ENCODE results near the gene SLCO2B1.
A peak's percentile ranks its signal among the peaks of the same experiment; 100 is the strongest.

SLCO2B1 gene

GRCh38 chr11:75200531-75200930 is 49.6 kb downstream of the SLCO2B1 start:
- peaks cover 0 to 2% of the 10 kb centered on the region in 2 donors for H3K4me1 ChIP-seq (ENCODE audit: control insufficient read depth in 2 of 2, insufficient read depth in 1 of 2, low read depth in 1 of 2, low read length in 2 of 2)
- H3K4ac ChIP-seq (ENCODE audit: low read length), result no peak overlapping the region
- no peaks in the 10 kb centered on the region for H3K27me3 ChIP-seq (ENCODE audit: control insufficient read depth in 3 of 3, insufficient read depth in 3 of 3, low read depth in 1 of 3, low read length in 3 of 3)
- H4K91ac ChIP-seq (ENCODE audit: low read depth, low read length, poor library complexity), result no peak overlapping the region
- H2BK120ac ChIP-seq (ENCODE audit: low read depth, low read length), result no peak overlapping the region
- no peak overlapping the region for H3K27ac ChIP-seq (replicated peaks; ENCODE audit: low read length)
- no peaks in the 10 kb centered on the region for H3K36me3 ChIP-seq (replicated peaks in 1 of 2; ENCODE audit: control insufficient read depth in 2 of 2, insufficient read depth in 2 of 2, low read length in 2 of 2)
- no peak for DNase-seq (ENCODE audit: low spot score)
- no peak overlapping the region for H2AFZ ChIP-seq (ENCODE audit: low read length)
- no peak overlapping the region for H2AK5ac ChIP-seq (ENCODE audit: low read depth, low read length)
- no peak overlapping the region for H3K9ac ChIP-seq (ENCODE audit: low read depth, low read length, poor library complexity)
- H3K4me3 ChIP-seq (ENCODE audit: low read length in 2 of 2), result no peak overlapping the region
- H2BK15ac ChIP-seq (ENCODE audit: low read length), result no peak overlapping the region
- no peak overlapping the region for H3K4me2 ChIP-seq (ENCODE audit: insufficient read depth, low read length, poor library complexity, severe bottlenecking)
- WGBS, 2 donors (ENCODE audit: extremely low coverage in 2 of 2, insufficient read length in 2 of 2, insufficient replicate concordance in 1 of 2), result no CpG with 5 or more reads among the region's 2 CpGs
- H3K79me1 ChIP-seq (ENCODE audit: low read depth, low read length), result no peaks in the 10 kb centered on the region
- H3K23ac ChIP-seq (ENCODE audit: low read depth, low read length, poor library complexity), result no peak overlapping the region
- H3K18ac ChIP-seq (ENCODE audit: low read length), result no peak overlapping the region
- H2BK5ac ChIP-seq (ENCODE audit: low read length), result no peak overlapping the region
- H2BK12ac ChIP-seq (ENCODE audit: low read length), result no peak overlapping the region
- H3K14ac ChIP-seq (ENCODE audit: low read length), result no peak overlapping the region
- H4K8ac ChIP-seq (ENCODE audit: low read depth, low read length), result no peak overlapping the region
- H3K9me3 ChIP-seq (replicated peaks in 1 of 2; ENCODE audit: control insufficient read depth in 2 of 2, insufficient read depth in 1 of 2, low read depth in 1 of 2, low read length in 2 of 2), result no peaks in the 10 kb centered on the region

GRCh38 chr11:75201771-75202170 is 50.9 kb downstream of the SLCO2B1 start:
- Histone ChIP-seq H4K91ac (ENCODE audit: low read depth, low read length, poor library complexity) (no peak overlapping the region), H3K9me3 (replicated peaks in 1 of 2; ENCODE audit: control insufficient read depth in 2 of 2, insufficient read depth in 1 of 2, low read depth in 1 of 2, low read length in 2 of 2) (no peaks in the 10 kb centered on the region), H2BK12ac (ENCODE audit: low read length) (no peak overlapping the region), H3K23ac (ENCODE audit: low read depth, low read length, poor library complexity) (no peak overlapping the region), H2AK5ac (ENCODE audit: low read depth, low read length) (no peak overlapping the region), H2AFZ (ENCODE audit: low read length) (no peak overlapping the region), H3K4me1 (ENCODE audit: control insufficient read depth in 2 of 2, insufficient read depth in 1 of 2, low read depth in 1 of 2, low read length in 2 of 2) (peaks cover 0 to 2% of the 10 kb centered on the region in 2 donors), H3K18ac (ENCODE audit: low read length) (no peak overlapping the region), H2BK120ac (ENCODE audit: low read depth, low read length) (no peak overlapping the region), H3K27ac (replicated peaks; ENCODE audit: low read length) (no peak overlapping the region), H3K9ac (ENCODE audit: low read depth, low read length, poor library complexity) (no peak overlapping the region), H3K27me3 (ENCODE audit: control insufficient read depth in 3 of 3, insufficient read depth in 3 of 3, low read depth in 1 of 3, low read length in 3 of 3) (no peaks in the 10 kb centered on the region), H3K79me1 (ENCODE audit: low read depth, low read length) (no peaks in the 10 kb centered on the region), H3K36me3 (replicated peaks in 1 of 2; ENCODE audit: control insufficient read depth in 2 of 2, insufficient read depth in 2 of 2, low read length in 2 of 2) (no peaks in the 10 kb centered on the region), H2BK5ac (ENCODE audit: low read length) (no peak overlapping the region), H3K4me2 (ENCODE audit: insufficient read depth, low read length, poor library complexity, severe bottlenecking) (no peak overlapping the region), H4K8ac (ENCODE audit: low read depth, low read length) (no peak overlapping the region), H3K4ac (ENCODE audit: low read length) (no peak overlapping the region), H3K14ac (ENCODE audit: low read length) (no peak overlapping the region), H3K4me3 (ENCODE audit: low read length in 2 of 2) (no peak overlapping the region), H2BK15ac (ENCODE audit: low read length) (no peak overlapping the region)
- no peak for DNase-seq (ENCODE audit: low spot score)
- no CpG with 5 or more reads among the region's 3 CpGs for WGBS, 2 donors (ENCODE audit: extremely low coverage in 2 of 2, insufficient read length in 2 of 2, insufficient replicate concordance in 1 of 2)

- Histone ChIP-seq H3K18ac (ENCODE audit: low read length) (no peak overlapping the region), H3K23ac (ENCODE audit: low read depth, low read length, poor library complexity) (no peak overlapping the region), H3K4me3 (ENCODE audit: low read length in 2 of 2) (peak overlapping the region in 1 of 2 donors; percentile 47), H4K8ac (ENCODE audit: low read depth, low read length) (no peak overlapping the region), H2BK15ac (ENCODE audit: low read length) (no peak overlapping the region), H3K4me1 (ENCODE audit: control insufficient read depth in 2 of 2, insufficient read depth in 1 of 2, low read depth in 1 of 2, low read length in 2 of 2) (peaks cover 0 to 2% of the 10 kb centered on the region in 2 donors), H2BK5ac (ENCODE audit: low read length) (no peak overlapping the region), H3K9ac (ENCODE audit: low read depth, low read length, poor library complexity) (no peak overlapping the region), H3K79me1 (ENCODE audit: low read depth, low read length) (no peaks in the 10 kb centered on the region), H2AK5ac (ENCODE audit: low read depth, low read length) (no peak overlapping the region), H4K91ac (ENCODE audit: low read depth, low read length, poor library complexity) (no peak overlapping the region), H2AFZ (ENCODE audit: low read length) (no peak overlapping the region), H3K36me3 (replicated peaks in 1 of 2; ENCODE audit: control insufficient read depth in 2 of 2, insufficient read depth in 2 of 2, low read length in 2 of 2) (no peaks in the 10 kb centered on the region), H3K14ac (ENCODE audit: low read length) (no peak overlapping the region), H3K27ac (replicated peaks; ENCODE audit: low read length) (no peak overlapping the region), H2BK12ac (ENCODE audit: low read length) (no peak overlapping the region), H3K4ac (ENCODE audit: low read length) (no peak overlapping the region), H3K9me3 (replicated peaks in 1 of 2; ENCODE audit: control insufficient read depth in 2 of 2, insufficient read depth in 1 of 2, low read depth in 1 of 2, low read length in 2 of 2) (no peaks in the 10 kb centered on the region), H3K4me2 (ENCODE audit: insufficient read depth, low read length, poor library complexity, severe bottlenecking) (no peak overlapping the region), H3K27me3 (ENCODE audit: control insufficient read depth in 3 of 3, insufficient read depth in 3 of 3, low read depth in 1 of 3, low read length in 3 of 3) (no peaks in the 10 kb centered on the region), H2BK120ac (ENCODE audit: low read depth, low read length) (no peak overlapping the region)
- WGBS, 2 donors (ENCODE audit: extremely low coverage in 2 of 2, insufficient read length in 2 of 2, insufficient replicate concordance in 1 of 2), result no CpG with 5 or more reads among the region's 6 CpGs
- no peak for DNase-seq (ENCODE audit: low spot score)
These were observed 51.3 kb downstream of the SLCO2B1 start for GRCh38 chr11:75202195-75202594.

GRCh38 chr11:75203138-75203537 is 52.2 kb downstream of the SLCO2B1 start:
- Histone ChIP-seq H2AFZ (ENCODE audit: low read length) (no peak overlapping the region), H2AK5ac (ENCODE audit: low read depth, low read length) (no peak overlapping the region), H3K36me3 (replicated peaks in 1 of 2; ENCODE audit: control insufficient read depth in 2 of 2, insufficient read depth in 2 of 2, low read length in 2 of 2) (no peaks in the 10 kb centered on the region), H2BK120ac (ENCODE audit: low read depth, low read length) (no peak overlapping the region), H4K8ac (ENCODE audit: low read depth, low read length) (no peak overlapping the region), H3K4me3 (ENCODE audit: low read length in 2 of 2) (no peak overlapping the region), H4K91ac (ENCODE audit: low read depth, low read length, poor library complexity) (no peak overlapping the region), H3K18ac (ENCODE audit: low read length) (no peak overlapping the region), H2BK5ac (ENCODE audit: low read length) (peak overlapping the region; percentile 19), H3K79me1 (ENCODE audit: low read depth, low read length) (no peaks in the 10 kb centered on the region), H3K9me3 (replicated peaks in 1 of 2; ENCODE audit: control insufficient read depth in 2 of 2, insufficient read depth in 1 of 2, low read depth in 1 of 2, low read length in 2 of 2) (no peaks in the 10 kb centered on the region), H3K4me1 (ENCODE audit: control insufficient read depth in 2 of 2, insufficient read depth in 1 of 2, low read depth in 1 of 2, low read length in 2 of 2) (peaks cover 0 to 2% of the 10 kb centered on the region in 2 donors), H3K27ac (replicated peaks; ENCODE audit: low read length) (no peak overlapping the region), H3K23ac (ENCODE audit: low read depth, low read length, poor library complexity) (no peak overlapping the region), H2BK12ac (ENCODE audit: low read length) (no peak overlapping the region), H3K9ac (ENCODE audit: low read depth, low read length, poor library complexity) (no peak overlapping the region), H3K27me3 (ENCODE audit: control insufficient read depth in 3 of 3, insufficient read depth in 3 of 3, low read depth in 1 of 3, low read length in 3 of 3) (peaks cover 0 to 2% (median 0%) of the 10 kb centered on the region in 3 experiments), H3K14ac (ENCODE audit: low read length) (no peak overlapping the region), H2BK15ac (ENCODE audit: low read length) (no peak overlapping the region), H3K4ac (ENCODE audit: low read length) (no peak overlapping the region), H3K4me2 (ENCODE audit: insufficient read depth, low read length, poor library complexity, severe bottlenecking) (no peak overlapping the region)
- no peak for DNase-seq (ENCODE audit: low spot score)
- no CpG with 5 or more reads among the region's 13 CpGs for WGBS, 2 donors (ENCODE audit: extremely low coverage in 2 of 2, insufficient read length in 2 of 2, insufficient replicate concordance in 1 of 2)

Measured in neuronal stem cell (in vitro differentiated cells).